HTR-8/SVneo (cell line): ENCODE results near the gene SNAPC1.
A peak's percentile ranks its signal among the peaks of the same experiment; 100 is the strongest.

Experiments used
- DNase-seq: peaks from one replicate; pipeline ENCODE4 v3.0.0; 2011; ENCODE audit warnings: low spot score, mixed read lengths; ENCODE audit not compliant: insufficient read length
- FAIRE-seq: peaks from 2 replicates; lab custom pipeline; 2011; peaks lifted over from hg19 to GRCh38; lab: Jason Lieb, UNC

SNAPC1 gene

DNA sequence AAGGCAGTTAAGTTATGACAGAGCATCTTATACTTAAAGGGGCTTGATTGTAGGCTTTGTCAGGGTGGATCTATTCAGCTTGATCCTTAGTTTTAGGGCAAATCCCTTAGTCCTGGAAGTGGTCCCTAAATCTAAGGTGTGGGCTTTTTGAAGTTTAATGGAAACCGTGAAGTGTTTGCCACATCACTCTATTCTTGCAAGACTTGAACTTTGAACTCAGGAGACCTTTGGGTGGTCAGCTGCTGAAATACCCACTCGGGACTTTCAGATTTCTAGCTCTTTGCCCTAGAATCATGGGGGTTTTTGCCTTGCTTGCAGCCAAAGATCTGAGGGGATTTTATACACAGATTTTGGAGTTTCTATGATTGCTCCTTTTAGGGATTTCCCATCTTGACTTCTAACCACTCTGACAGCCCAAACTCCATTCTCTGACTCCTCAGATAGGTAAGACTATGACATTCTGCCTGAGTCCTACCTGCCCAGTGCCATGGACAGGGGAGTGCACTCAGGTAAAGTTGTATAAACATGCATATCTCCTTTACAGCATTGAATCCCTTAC is 39.9 kb downstream of the SNAPC1 start:
- no peak for DNase-seq

DNA sequence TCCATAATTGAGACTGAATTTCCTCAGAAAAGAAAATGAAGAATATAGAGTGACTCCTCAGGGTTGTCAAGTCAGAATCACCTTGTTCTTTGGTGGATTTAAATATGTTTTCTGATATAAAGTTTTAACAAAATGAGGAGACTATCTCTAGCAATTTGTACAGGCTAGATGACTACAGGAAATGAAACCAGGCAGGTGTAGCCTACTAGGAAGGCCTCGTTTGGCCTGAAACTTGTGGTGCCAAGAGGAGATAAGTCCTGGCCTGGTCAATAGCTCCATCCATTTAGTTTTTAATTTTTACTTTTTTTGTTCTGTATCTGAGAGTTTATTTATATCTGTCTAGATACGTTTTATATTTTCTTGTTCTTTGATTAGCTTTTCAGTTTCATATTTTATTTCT is 41.5 kb downstream of the SNAPC1 start:
- DNase-seq (no peak), FAIRE-seq (peak; percentile 74)

More for the DNA sequence above, 39.9 kb downstream of the SNAPC1 start:
- FAIRE-seq: peak; percentile 99

DNA sequence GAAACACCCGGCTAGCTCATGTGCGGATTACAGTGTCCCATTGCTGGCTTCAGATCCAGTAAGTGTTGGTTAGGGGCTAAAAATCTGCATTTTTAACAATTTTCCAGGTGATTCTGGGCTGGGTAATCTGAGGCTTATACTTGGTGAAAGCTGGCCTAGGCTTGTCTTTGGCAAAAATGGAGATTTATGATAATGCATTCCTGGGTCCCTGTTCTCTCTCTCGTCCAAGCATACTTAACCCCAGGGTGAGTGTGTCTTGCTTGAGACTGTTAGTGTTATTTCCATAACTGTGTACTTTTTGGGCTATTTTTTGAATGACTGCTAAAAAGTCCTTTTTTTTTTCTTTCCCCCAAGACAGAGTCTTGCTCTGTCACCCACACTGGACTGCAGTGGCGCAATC is 43.2 kb downstream of the SNAPC1 start:
- FAIRE-seq (no peak), DNase-seq (no peak)

DNA sequence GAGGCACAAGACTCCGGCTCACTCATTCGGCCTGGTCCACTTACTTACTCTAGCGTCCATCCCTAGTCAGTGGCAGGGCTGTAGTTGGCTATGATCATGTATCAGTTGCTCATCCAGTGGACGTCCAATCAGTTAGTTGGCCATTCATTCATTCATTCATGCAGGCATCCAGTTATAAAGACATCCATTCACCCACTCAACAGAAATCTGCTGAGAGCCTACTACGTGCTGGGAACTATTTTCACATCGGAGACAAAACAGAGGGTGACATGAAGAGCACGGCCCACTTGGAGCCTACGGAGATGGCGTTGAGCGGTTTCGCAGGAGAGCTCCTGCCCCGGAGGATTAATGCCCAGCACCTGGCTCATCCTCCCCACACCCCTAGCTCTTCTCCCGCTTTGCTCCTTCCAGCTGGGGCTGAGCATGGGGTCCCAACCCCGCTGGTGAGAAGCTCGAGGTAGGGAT is 49.7 kb downstream of the SNAPC1 start:
- no peak for FAIRE-seq
- no peak for DNase-seq

- FAIRE-seq: no peak
Measured at GRCh38 chr14:61812347-61813095, 50.3 kb downstream of the SNAPC1 start, which contains the start of gene SYT16. Gene SYT16, plus strand, starts transcription at chr14:61812703.

DNA sequence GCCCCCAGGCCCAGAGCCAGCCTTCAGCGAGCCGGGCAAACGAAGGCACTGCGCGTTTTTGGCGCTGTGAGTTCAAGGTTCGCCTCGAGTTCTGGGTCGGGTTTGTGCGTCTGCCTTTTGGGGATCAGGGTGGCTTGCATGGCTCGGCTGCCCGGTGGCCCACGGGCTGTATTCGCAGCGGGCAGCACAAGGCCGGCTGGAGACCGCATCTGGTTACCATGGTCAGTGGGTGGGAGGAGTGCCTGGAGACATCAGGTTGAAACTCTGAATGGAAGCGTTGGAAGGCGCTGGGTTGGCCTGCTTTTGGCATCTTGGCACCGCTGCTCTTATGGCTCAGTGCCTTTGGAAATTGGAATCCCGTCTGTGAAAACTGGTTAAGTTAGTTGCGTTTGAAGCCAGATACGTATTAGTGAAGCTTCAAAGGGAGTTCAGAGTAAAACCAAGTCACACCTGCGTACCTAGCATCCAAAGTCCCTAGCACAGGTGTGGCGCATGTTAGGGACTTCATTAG is 50.9 kb downstream of the SNAPC1 start:
- FAIRE-seq: peak; percentile 100
- no peak for DNase-seq

More at GRCh38 chr14:61812347-61813095, 50.3 kb downstream of the SNAPC1 start, which contains the start of gene SYT16:
- peak; percentile 79 for DNase-seq

DNA sequence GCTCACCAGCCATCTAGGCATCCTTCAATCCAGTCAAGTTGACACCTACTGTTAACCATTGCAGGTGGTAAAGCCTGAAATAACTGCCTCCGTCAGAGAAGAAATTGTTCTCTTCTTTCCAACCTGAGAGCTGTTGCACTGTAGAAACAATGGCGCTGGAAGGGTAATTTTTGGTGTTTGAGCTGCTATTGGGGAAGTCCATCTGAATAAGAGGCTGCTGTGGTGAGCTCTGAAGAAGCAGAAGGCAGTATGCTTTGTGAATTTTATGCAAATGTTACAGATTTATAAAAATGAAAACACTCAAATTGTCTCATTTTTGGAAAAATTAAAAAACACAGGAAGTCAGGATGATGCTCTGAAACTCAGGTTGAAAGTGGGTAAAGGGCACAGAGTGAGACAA is 60.2 kb downstream of the SNAPC1 start:
- DNase-seq: no peak
- FAIRE-seq: peak; percentile 98

GRCh38 chr14:61832783-61833182 is 70.6 kb downstream of the SNAPC1 start:
- no peak for DNase-seq
- FAIRE-seq: peak; percentile 69

- FAIRE-seq (no peak), DNase-seq (no peak)
Measured at GRCh38 chr14:61836184-61836583, 74.0 kb downstream of the SNAPC1 start.

- DNase-seq (no peak), FAIRE-seq (no peak)
Measured at GRCh38 chr14:61836807-61837206, 74.6 kb downstream of the SNAPC1 start.

- DNase-seq (peak; percentile 99), FAIRE-seq (peak; percentile 100)
Measured at GRCh38 chr14:61837336-61838229, 75.4 kb downstream of the SNAPC1 start.

GRCh38 chr14:61838661-61839245 is 76.5 kb downstream of the SNAPC1 start:
- FAIRE-seq: no peak
- DNase-seq: no peak

GRCh38 chr14:61839507-61839906 is 77.3 kb downstream of the SNAPC1 start:
- DNase-seq (no peak), FAIRE-seq (peak; percentile 97)

- DNase-seq (peak; percentile 61), FAIRE-seq (peak; percentile 81)
Measured at GRCh38 chr14:61841145-61841544, 78.9 kb downstream of the SNAPC1 start.
